ENCODE results near the gene GARRE1. TPM values are rescaled to one million over a fixed set of nuclear protein-coding genes. Genes with fewer than 3 reads are reported as not detected.
A peak's percentile ranks its signal among the peaks of the same experiment; 100 is the strongest.

The GARRE1 gene
- total and polyA plus RNA-seq, 2 of the 13 experiments (the other 11 are each of a cell fraction or from before 2014, with no cell fraction given) = 8.0 to 11.7 TPM

GRCh38 chr19:34269081-34269480 lies 14.7 kb downstream of the GARRE1 start (continued):
- TF ChIP-seq PAX8 (CRISPR knock-in tag; IDR thresholded peaks at IDR 0.05; ENCODE audit: borderline replicate concordance) = no peak
- TF ChIP-seq THAP8 (CRISPR knock-in tag; IDR thresholded peaks at IDR 0.05; ENCODE audit: borderline replicate concordance) = no peak
- no peak for TF ChIP-seq NFYB (CRISPR knock-in tag; IDR thresholded peaks at IDR 0.05)
- no peak for TF ChIP-seq TBP (CRISPR knock-in tag; IDR thresholded peaks at IDR 0.05)
- TF ChIP-seq ZNF646 (CRISPR knock-in tag; IDR thresholded peaks at IDR 0.05) = no peak

- no peak for FAIRE-seq
- ChIA-PET POLR2A (no interaction called here), CTCF (ENCODE audit: low intra/inter-chr PET ratio, low total read pairs) (no interaction called here)
- in situ Hi-C loops (cut with HindIII; ENCODE audit: extremely low pct_ligation_motif_present, low pct_unique_long_range_greater_than_20kb) (no loop called here), intact Hi-C loops (cut with micrococcal nuclease; ENCODE audit: unreplicated experiment) (no loop called here)
- no peaks in the 10 kb centered on the region for H3K27me3 ChIP-seq (ENCODE audit: control insufficient read depth in 1 of 2, insufficient read depth in 2 of 2, low read length in 2 of 2)
- no peak for DNase-seq (ENCODE audit: low spot score)
- no peak overlapping the region for H2AFZ ChIP-seq (ENCODE audit: low read length)
- ATAC-seq = no peak
- H3K4me1 ChIP-seq (ENCODE audit: insufficient read depth, low read length) = peaks cover 32% of the 10 kb centered on the region
- no TSS peak for BruUV-seq (replicated peaks)
- whole genome bisulfite sequencing (ENCODE audit: low lambda C conversion rate) = 72% methylated on average over 2 of the region's 2 CpGs
- H4K20me1 ChIP-seq (ENCODE audit: insufficient read depth, low read length) = no peaks in the 10 kb centered on the region; the same call in 1 of the 2 replicates
- H3K27ac ChIP-seq (ENCODE audit: extremely low read length, insufficient read depth, low read length) = peak overlapping the region; percentile 33
- H3K9me3 ChIP-seq (ENCODE audit: low read length) = no peaks in the 10 kb centered on the region
- H3K9ac ChIP-seq (ENCODE audit: insufficient read depth, low read depth, low read length) = no peak overlapping the region
- no peaks in the 10 kb centered on the region for H3K36me3 ChIP-seq (replicated peaks in 1 of 2; ENCODE audit: control insufficient read depth in 1 of 2, insufficient read depth in 2 of 2, low read length in 2 of 2)
- H3K79me2 ChIP-seq (ENCODE audit: insufficient read depth, low read length) = peaks cover 49% of the 10 kb centered on the region
- no peak overlapping the region for H3K4me2 ChIP-seq (ENCODE audit: low read depth, low read length)
- no peak overlapping the region for H3K4me3 ChIP-seq (replicated peaks in 1 of 3; ENCODE audit: insufficient read depth in 1 of 3, low read depth in 2 of 3, low read length in 3 of 3)
- TF ChIP-seq ZNF878 (CRISPR knock-in tag; IDR thresholded peaks at IDR 0.05) (no peak), FOXJ3 (CRISPR knock-in tag; IDR thresholded peaks at IDR 0.05; ENCODE audit: borderline replicate concordance) (no peak), ZNF225 (CRISPR knock-in tag; IDR thresholded peaks at IDR 0.05) (no peak), CTCF (CRISPR knock-in tag; IDR thresholded peaks at IDR 0.05) (no peak), POGK (CRISPR knock-in tag; conservative IDR thresholded peaks at IDR 0.05) (no peak)
Measured at GRCh38 chr19:34269489-34269888, 15.1 kb downstream of the GARRE1 start.
